ENCODE data around the gene LRRC75A. TPM values are rescaled to one million over a fixed set of nuclear protein-coding genes. Genes with fewer than 3 reads are reported as not detected.

The LRRC75A gene
- polyA plus RNA-seq, 3 donors = 1.0 to 2.4 (median 1.4) TPM

- Histone ChIP-seq H3K4me1 (ENCODE audit: control insufficient read depth in 1 of 2, insufficient read depth in 2 of 2, low read length in 2 of 2) (no peaks in the 10 kb centered on the region), H3K4me3 (replicated peaks in 1 of 3; ENCODE audit: low read depth in 2 of 3, low read length in 3 of 3) (no peak overlapping the region), H3K9me3 (replicated peaks in 1 of 2; ENCODE audit: control insufficient read depth in 1 of 2, insufficient read depth in 1 of 2, low read length in 2 of 2) (no peaks in the 10 kb centered on the region), H3K27me3 (ENCODE audit: control insufficient read depth in 2 of 2, insufficient read depth in 2 of 2, low read length in 2 of 2) (no peaks in the 10 kb centered on the region), H3K79me2 (ENCODE audit: insufficient read depth, low read length) (no peaks in the 10 kb centered on the region), H3K27ac (ENCODE audit: low read depth in 1 of 2, low read length in 2 of 2) (no peak overlapping the region), H3K4me2 (replicated peaks; ENCODE audit: extremely low read depth, low read length, poor library complexity, severe bottlenecking) (no peak overlapping the region), H2AFZ (ENCODE audit: insufficient read depth, low read depth, low read length, poor library complexity, severe bottlenecking) (no peak overlapping the region), H3K36me3 (replicated peaks in 1 of 2; ENCODE audit: control insufficient read depth in 1 of 2, insufficient read depth in 2 of 2, low read length in 2 of 2) (no peaks in the 10 kb centered on the region), H3K9ac (ENCODE audit: insufficient read depth, low read length, poor library complexity, severe bottlenecking) (no peak overlapping the region), H4K20me1 (ENCODE audit: insufficient read depth, low read length) (no peaks in the 10 kb centered on the region)
- WGBS (ENCODE audit: insufficient coverage) = 91% methylated on average over 9 of the region's 12 CpGs
- no peak overlapping the region for H3K27ac Mint-ChIP-seq
- no peak overlapping the region for H3K4me3 Mint-ChIP-seq
- H3K9me3 Mint-ChIP-seq = peaks cover 0 to 2% (median 0%) of the 10 kb centered on the region in 7 donors
- TF ChIP-seq, protein P1, sequence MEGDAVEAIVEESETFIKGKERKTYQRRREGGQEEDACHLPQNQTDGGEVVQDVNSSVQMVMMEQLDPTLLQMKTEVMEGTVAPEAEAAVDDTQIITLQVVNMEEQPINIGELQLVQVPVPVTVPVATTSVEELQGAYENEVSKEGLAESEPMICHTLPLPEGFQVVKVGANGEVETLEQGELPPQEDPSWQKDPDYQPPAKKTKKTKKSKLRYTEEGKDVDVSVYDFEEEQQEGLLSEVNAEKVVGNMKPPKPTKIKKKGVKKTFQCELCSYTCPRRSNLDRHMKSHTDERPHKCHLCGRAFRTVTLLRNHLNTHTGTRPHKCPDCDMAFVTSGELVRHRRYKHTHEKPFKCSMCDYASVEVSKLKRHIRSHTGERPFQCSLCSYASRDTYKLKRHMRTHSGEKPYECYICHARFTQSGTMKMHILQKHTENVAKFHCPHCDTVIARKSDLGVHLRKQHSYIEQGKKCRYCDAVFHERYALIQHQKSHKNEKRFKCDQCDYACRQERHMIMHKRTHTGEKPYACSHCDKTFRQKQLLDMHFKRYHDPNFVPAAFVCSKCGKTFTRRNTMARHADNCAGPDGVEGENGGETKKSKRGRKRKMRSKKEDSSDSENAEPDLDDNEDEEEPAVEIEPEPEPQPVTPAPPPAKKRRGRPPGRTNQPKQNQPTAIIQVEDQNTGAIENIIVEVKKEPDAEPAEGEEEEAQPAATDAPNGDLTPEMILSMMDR (IDR thresholded peaks at IDR 0.05) = no peak
- peaks cover 0 to 3% (median 0%) of the 10 kb centered on the region in 3 donors for H3K27me3 Mint-ChIP-seq (ENCODE audit: low read depth in 3 of 3)
- no peaks in the 10 kb centered on the region for H3K4me1 Mint-ChIP-seq
- DNase-seq = no peak
- intact Hi-C loops (cut with micrococcal nuclease) = no loop called here
- peaks cover 0 to 16% of the 10 kb centered on the region in 2 donors for H3K36me3 Mint-ChIP-seq
Observed at GRCh38 chr17:16464303-16465051, 27.5 kb downstream of the LRRC75A start.

DNA sequence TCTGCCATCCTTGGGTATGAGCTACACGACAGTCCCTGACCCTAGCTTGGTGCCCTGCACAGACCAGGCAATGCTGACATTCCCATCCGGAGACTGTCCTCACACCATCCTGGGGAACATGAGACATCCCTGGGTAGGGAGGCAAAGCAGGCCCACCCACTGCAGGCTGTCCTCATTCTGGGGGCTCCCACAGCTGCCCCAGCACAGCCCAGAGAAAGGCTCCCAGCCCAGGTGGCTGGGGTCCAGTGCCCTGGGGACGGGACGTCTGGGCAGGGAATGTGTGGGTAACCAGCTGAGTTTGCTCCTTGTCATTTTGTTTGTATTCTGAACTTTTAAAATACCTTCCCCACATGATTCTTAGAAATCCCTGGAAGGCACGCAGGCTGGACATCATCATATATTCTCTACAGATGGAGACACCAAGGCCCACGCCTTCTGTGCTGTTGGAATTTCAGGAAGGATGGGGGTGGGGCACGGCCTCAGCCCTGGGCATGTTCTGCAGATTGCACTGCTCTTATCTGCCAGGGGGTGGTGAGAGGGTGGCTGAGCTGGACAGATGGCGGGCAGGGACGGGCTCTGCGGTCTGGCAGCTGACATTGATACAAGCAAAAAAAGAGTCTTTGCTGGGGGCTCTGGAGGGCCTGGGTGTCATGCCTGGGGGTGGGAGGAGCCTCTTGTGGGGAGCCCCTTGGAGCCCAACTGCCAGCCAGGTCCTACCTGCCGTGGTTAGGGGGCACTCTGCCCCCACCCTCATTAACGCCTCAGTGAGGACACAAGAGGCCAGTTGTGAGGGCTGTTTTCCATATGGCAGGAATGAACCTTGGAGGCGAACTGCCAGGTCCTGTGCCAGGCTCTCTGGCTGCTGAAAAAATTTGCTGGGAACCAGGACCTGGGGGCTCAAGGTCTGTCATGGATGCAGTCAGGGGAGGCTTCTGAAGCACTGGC lies 28.4 kb downstream of the LRRC75A start:
- H3K4me3 Mint-ChIP-seq = no peak overlapping the region
- Histone ChIP-seq H4K20me1 (ENCODE audit: insufficient read depth, low read length) (no peaks in the 10 kb centered on the region), H3K79me2 (ENCODE audit: insufficient read depth, low read length) (no peaks in the 10 kb centered on the region), H3K4me3 (replicated peaks in 1 of 3; ENCODE audit: low read depth in 2 of 3, low read length in 3 of 3) (no peak overlapping the region), H3K9ac (ENCODE audit: insufficient read depth, low read length, poor library complexity, severe bottlenecking) (no peak overlapping the region), H3K27me3 (ENCODE audit: control insufficient read depth in 2 of 2, insufficient read depth in 2 of 2, low read length in 2 of 2) (no peaks in the 10 kb centered on the region), H3K4me1 (ENCODE audit: control insufficient read depth in 1 of 2, insufficient read depth in 2 of 2, low read length in 2 of 2) (no peaks in the 10 kb centered on the region), H3K4me2 (replicated peaks; ENCODE audit: extremely low read depth, low read length, poor library complexity, severe bottlenecking) (no peak overlapping the region), H3K9me3 (replicated peaks in 1 of 2; ENCODE audit: control insufficient read depth in 1 of 2, insufficient read depth in 1 of 2, low read length in 2 of 2) (no peaks in the 10 kb centered on the region), H2AFZ (ENCODE audit: insufficient read depth, low read depth, low read length, poor library complexity, severe bottlenecking) (no peak overlapping the region), H3K36me3 (replicated peaks in 1 of 2; ENCODE audit: control insufficient read depth in 1 of 2, insufficient read depth in 2 of 2, low read length in 2 of 2) (no peaks in the 10 kb centered on the region), H3K27ac (ENCODE audit: low read depth in 1 of 2, low read length in 2 of 2) (no peak overlapping the region)
- peaks cover 0 to 16% of the 10 kb centered on the region in 2 donors for H3K36me3 Mint-ChIP-seq
- WGBS (ENCODE audit: insufficient coverage) = 92% methylated on average over 9 of the region's 13 CpGs
- peaks cover 2% of the 10 kb centered on the region for H3K4me1 Mint-ChIP-seq
- H3K27me3 Mint-ChIP-seq (ENCODE audit: low read depth in 3 of 3) = peaks cover 0 to 3% (median 0%) of the 10 kb centered on the region in 3 donors
- TF ChIP-seq, protein P1 (IDR thresholded peaks at IDR 0.05) = no peak
- H3K27ac Mint-ChIP-seq = no peak overlapping the region
- DNase-seq = no peak
- peaks cover 0 to 2% (median 0%) of the 10 kb centered on the region in 7 donors for H3K9me3 Mint-ChIP-seq
- intact Hi-C loops (cut with micrococcal nuclease) = no loop called here
